Measurements from ENCODE around the gene IL22.

- TF ChIP-seq CTCF (IDR thresholded peaks at IDR 0.05) (no peak), EZH2 (IDR thresholded peaks at IDR 0.05; ENCODE audit: borderline replicate concordance, insufficient read depth, low read depth, low read length, poor library complexity, severe bottlenecking) (no peak)
Measured at GRCh38 chr12:68229956-68230355, 23.4 kb downstream of the IL22 start.
